HG02938 (cell line): ENCODE measurements around the gene SECISBP2.
A peak's percentile ranks its signal among the peaks of the same experiment; 100 is the strongest.
"Not testable (repeated sequence)": the region's sequence is repeated elsewhere in the genome, so short reads cannot be mapped to it uniquely, and the experiment has no call there.

ENCODE experiments used
- ATAC-seq: cut with Tn5 transposase; IDR thresholded peaks from one replicate; pipeline ENCODE4 v1.9.1; 2021; ENCODE audit warnings: mild to moderate bottlenecking, moderate library complexity; ENCODE audit not compliant: unreplicated experiment

SECISBP2 gene

GRCh38 chr9:89363921-89364665 is 45.8 kb downstream of the SECISBP2 start:
- ATAC-seq = no peak

DNA sequence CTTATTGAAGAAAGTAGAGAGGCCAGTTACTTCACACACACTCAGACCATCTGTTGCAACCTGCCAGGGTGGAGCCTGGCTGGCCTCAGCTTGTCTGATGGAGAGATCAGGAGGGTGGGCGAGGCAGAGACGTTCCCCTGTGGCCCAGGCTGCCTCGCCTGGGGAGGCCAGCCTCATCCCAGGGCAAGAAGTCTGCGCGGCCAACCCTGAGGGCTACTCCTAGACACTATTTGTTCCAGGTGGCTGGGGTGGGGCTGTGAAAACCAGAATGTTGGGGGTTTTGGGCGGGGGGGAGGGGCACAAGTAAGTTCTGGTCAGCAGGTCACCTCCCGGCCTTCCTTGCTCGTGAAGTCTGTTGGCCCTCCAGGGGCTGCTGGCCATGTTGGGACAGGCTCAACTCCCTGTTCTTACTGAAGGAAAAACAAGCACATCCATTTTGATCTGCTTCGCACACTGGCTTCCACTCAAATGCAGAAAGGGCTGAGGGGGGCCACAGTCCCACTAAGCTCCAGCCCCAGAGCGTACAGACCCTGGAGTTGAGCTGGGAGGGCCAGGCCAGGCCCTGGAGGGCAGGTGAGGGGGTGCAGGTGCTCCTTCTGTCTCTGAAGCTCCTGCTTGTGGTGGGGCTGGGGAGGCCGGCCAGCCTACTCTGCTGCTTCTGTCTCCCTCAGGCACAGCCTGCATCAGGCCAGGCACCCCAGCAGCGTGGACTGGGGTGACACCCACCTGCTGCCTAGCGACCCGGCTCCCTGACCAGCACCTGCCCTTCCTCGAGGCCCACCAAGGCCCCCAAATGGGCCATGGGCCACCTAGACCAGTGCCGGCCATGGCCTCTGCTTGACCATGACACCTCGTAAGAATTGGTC is 46.6 kb downstream of the SECISBP2 start:
- ATAC-seq = no peak

GRCh38 chr9:89365532-89365912 is 47.2 kb downstream of the SECISBP2 start:
- ATAC-seq = no peak

DNA sequence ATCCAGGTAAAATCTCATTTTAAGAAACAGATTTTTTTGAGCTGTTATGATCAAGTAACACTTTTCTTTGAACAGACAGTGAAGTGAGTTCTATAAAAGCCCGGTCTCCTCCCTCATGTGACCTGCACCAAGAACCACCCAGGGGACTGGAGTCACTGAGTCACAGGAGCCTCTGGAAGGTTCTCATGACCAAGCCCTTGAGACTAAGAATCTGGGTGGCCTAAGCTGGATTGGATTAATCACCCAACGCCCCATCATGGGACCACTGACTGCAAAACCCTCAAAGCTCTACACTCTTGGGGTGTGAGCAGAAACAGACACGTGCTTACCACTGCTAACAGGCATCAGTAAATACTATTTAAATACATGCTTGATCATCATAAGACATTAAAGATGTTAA is 48.4 kb downstream of the SECISBP2 start:
- no peak for ATAC-seq

- no peak for ATAC-seq
Observed at GRCh38 chr9:89367281-89367680, 49.0 kb downstream of the SECISBP2 start.

- no peak for ATAC-seq
Observed at GRCh38 chr9:89367726-89368437, 49.6 kb downstream of the SECISBP2 start.

DNA sequence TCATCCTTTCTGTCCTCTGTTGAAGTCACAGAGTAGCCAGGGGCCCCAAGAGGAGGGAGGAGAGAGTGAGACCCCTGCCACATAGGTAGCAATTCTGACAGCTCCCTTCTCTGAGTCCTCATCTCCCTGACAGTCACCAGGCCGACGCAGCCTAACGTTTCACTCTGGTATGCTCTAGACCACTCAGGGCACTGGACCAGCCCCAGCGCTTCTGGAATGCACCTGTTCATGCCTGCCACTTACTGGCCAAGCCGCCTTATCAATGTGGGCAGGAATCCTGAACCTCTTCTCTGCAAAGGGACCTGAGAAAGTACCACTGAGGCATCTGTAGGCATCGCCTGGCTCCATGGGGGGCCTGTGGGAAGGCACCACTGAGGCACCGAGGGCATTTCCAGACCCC is 50.2 kb downstream of the SECISBP2 start:
- no peak for ATAC-seq

DNA sequence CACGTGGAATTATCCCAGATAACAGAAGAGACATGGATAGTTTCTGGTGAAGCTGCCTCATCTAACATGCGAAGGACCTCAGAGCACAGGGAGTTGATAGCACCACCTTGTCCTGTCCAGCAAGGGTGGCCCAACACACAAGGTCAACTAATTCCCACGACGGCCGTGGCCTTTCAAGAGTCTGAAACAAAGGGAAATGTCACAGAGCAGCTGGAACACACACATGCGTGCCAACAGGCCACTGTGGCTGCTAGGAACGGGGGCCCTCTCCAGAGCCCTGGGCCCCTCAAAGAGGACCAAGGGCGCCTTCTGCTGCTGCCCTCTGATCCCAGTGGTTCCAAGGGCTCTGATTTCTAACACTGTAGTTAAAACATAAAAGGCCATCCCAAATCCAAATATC is 50.7 kb downstream of the SECISBP2 start:
- no peak for ATAC-seq

GRCh38 chr9:89370593-89370992 is 52.3 kb downstream of the SECISBP2 start:
- no peak for ATAC-seq

DNA sequence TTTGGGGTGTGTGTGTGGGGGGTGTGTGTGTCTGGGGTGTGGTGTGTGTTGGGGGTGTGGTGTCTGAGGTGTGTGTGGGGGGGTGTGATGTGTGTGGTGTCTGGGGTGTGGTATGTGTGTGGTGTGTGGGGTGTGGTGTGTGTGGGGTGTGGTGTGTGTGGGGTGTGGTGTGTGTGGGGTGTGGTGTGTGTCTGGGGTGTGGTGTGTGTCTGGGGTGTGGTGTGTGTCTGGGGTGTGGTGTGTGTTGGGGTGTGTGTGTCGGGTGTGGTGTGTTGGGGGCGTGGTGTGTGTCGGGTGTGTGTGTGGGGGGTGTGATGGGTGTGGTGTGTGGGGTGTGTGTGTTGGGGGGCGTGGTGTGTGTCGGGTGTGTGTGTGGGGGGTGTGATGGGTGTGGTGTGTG is 53.5 kb downstream of the SECISBP2 start:
- not testable (repeated sequence) for ATAC-seq

DNA sequence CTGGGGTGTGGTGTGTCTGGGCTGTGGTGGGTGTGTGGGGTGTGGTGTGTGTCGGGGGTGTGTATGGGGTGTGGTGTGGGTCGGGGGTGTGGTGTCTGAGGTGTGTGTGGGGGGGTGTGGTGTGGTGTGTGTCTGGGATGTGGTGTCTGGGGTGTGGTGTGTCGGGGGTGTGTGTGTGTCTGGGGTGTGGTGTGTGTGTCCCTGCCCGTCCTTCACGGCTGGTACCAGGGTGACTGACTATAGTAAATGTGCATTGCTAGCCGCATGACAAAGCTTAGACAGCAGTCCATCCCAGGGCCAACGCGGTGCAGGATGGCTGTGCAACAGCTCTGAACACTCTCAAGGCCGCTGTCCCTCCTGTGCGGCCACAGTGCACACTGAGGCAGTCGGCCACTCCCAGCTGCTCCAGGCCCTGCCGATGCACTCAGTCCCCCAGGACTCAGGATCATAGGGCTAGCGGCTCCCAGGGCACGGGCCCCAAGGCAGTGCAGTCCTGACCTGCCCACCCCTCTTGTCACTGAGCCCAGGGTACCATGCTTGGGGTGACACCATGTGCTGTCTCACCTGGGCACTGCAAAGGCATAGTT is 54.0 kb downstream of the SECISBP2 start:
- ATAC-seq = no peak

DNA sequence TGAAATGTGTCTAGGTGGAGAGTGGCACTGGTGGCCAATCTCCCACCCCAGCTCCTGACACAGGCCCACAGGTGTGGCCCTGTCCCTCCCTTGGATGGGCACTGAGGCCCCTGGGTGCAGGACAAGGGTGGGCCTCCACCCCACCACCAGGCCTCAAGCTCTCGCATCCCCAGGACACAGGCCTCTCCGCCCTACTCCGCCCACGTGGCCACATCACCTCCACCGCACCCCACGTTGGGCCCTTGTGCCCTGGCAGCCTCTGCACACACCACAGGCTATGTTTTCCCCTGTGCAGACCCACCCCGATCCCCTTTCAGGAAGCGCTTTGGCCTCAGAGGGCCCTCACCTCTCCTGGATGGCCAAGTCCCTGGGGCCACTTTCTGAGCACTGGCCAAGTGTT is 54.7 kb downstream of the SECISBP2 start:
- no peak for ATAC-seq

GRCh38 chr9:89374176-89374575 is 55.9 kb downstream of the SECISBP2 start:
- ATAC-seq = no peak

DNA sequence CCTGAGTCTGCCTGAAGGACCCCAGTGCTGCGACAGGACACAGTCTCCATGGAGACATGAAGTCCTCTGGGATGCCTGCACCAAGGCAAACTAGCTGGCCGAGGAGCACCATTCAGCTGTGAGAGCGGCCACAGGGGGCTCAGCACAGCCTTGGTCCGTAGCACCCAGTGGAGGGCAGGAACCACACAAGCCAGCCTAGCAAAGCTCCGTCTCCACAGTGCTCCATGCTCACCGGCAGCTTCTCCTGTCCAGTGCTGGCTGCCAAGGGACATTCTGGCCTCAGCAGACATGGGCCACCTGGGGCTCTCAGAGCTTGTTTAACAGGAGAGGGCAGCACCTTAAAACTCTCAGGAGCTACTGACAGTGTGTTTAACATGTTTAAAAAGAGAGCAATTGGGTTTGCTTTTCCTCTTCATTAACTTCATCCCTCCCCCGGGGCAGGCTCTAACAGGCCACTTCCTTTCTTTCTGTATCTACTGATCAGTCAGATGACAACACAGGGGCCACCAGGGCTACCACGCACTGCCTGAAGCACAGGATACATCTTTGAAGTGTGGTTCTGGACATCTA is 57.0 kb downstream of the SECISBP2 start:
- ATAC-seq = peak; percentile 70

DNA sequence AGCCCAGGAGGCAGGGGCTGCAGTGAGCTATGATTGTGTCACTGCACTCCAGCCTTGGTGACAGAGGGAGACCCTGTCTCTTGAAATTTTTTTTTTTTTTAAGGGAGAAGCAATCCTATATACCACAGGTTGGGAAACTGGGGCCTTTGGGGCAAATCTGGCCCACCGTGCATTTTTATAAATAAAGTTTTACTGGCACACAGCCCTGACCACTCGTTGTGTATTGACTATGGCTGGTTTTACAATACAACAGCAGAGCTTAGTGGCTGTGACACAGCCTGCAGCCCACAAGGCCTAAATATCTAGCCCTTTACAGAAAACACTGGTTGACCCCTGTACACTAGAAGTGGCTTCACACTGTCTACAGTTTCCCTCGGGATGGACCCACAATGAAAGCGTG is 58.0 kb downstream of the SECISBP2 start:
- no peak for ATAC-seq

- no peak for ATAC-seq
Observed at GRCh38 chr9:89376741-89377351, 58.5 kb downstream of the SECISBP2 start.

DNA sequence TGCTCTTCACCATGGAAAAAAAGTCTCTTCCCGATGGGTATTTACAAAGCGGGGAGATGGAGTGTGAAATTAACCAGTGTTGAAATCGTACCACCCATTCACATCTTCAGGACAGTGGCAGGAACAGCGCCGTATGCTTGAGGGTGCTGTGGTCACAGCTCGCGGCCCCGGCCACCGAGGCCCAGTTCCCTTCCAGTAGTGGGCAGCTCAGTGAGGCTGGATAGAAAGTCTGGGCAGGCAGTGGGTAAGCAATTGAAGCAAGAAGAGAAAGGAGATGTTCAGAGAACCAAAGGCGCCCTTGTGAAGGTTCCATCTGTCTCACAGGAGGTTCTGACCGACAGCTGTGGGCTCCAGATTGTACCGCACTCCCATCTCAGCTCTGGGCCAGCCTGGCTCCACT is 59.1 kb downstream of the SECISBP2 start:
- no peak for ATAC-seq

DNA sequence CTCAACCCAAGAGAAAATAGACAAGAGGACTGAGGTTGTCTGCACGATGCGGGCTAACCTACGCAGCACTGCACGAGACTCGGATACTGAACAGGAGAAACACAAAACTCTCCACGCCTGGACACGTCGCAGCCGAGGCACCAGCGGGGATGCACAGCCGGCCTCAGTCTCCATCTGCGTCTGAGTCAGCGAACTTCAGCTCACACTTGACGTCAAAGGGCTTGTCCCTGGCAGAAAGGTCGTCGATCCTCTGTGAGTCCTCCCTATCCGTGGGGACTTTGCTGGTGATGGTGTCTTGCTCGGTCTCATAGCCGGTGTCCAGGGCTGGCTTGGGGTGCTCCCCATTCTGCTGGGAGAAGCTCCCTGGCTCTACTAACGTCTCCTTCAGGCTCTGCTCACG is 60.2 kb downstream of the SECISBP2 start:
- no peak for ATAC-seq

DNA sequence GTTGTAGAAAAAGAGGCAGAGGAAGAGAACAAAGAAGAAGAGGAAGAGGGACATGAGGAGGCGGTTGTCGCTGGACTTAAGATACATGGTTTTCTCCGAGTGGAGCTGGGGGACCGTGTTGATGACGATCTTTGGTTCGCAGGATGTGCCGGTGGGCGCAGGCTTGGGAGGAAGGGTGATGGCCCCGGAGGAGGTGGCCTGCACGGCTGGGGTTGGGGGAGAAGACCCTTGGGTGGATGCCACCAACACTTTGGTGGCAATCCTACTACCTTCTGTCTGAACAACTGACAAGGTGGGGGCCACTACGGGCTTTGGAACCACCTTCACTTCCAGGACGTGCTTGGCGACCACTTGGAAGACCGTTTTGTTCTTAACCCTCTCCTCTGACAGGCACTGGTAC is 60.7 kb downstream of the SECISBP2 start:
- no peak for ATAC-seq

GRCh38 chr9:89379508-89380115 is 61.3 kb downstream of the SECISBP2 start:
- no peak for ATAC-seq
